Measurements from ENCODE around the gene CACNA2D4.

The CACNA2D4 gene

GRCh38 chr12:1933342-1934051 is 15.0 kb upstream of the CACNA2D4 start:
- DNase-seq, result peak; percentile 47

- peak; percentile 55 for DNase-seq
These were observed 13.9 kb upstream of the CACNA2D4 start for GRCh38 chr12:1932264-1932777.

- DNase-seq, result no peak
These were observed 13.2 kb upstream of the CACNA2D4 start for GRCh38 chr12:1931642-1932041.

- DNase-seq, result peak; percentile 2
These were observed 12.5 kb upstream of the CACNA2D4 start for GRCh38 chr12:1930803-1931597.

GRCh38 chr12:1929985-1930802 is 11.7 kb upstream of the CACNA2D4 start:
- DNase-seq, result no peak

GRCh38 chr12:1929241-1929984 is 11.0 kb upstream of the CACNA2D4 start:
- DNase-seq, result no peak

GRCh38 chr12:1928439-1929121 is 10.1 kb upstream of the CACNA2D4 start:
- DNase-seq, result no peak

GRCh38 chr12:1927751-1928351 is 9.4 kb upstream of the CACNA2D4 start:
- DNase-seq, result peak; percentile 1

GRCh38 chr12:1927051-1927680 is 8.7 kb upstream of the CACNA2D4 start:
- peak; percentile 1 for DNase-seq

- DNase-seq, result peak; percentile 1
These were observed 7.8 kb upstream of the CACNA2D4 start for GRCh38 chr12:1926251-1926657.

GRCh38 chr12:1925684-1926006 is 7.2 kb upstream of the CACNA2D4 start:
- no peak for DNase-seq

GRCh38 chr12:1924996-1925683 is 6.7 kb upstream of the CACNA2D4 start:
- DNase-seq, result no peak

GRCh38 chr12:1922985-1923384 is 4.5 kb upstream of the CACNA2D4 start:
- DNase-seq, result peak; percentile 6

GRCh38 chr12:1922075-1922709 is 3.7 kb upstream of the CACNA2D4 start:
- peak; percentile 8 for DNase-seq

- DNase-seq, result peak; percentile 1
These were observed 2.5 kb upstream of the CACNA2D4 start for GRCh38 chr12:1920971-1921370.

- no peak for DNase-seq
These were observed 2.0 kb upstream of the CACNA2D4 start for GRCh38 chr12:1920436-1920835.

- DNase-seq, result no peak
These were observed 1.3 kb upstream of the CACNA2D4 start for GRCh38 chr12:1919763-1920162.

GRCh38 chr12:1919284-1919683 is 832 bp upstream of the CACNA2D4 start:
- DNase-seq, result peak; percentile 1

GRCh38 chr12:1918884-1919236 is 408 bp upstream of the CACNA2D4 start:
- DNase-seq, result no peak
